Osteoblast (primary cell): Measurements from ENCODE around the gene KIF4A. TPM values are rescaled to one million over a fixed set of nuclear protein-coding genes. Genes with fewer than 3 reads are reported as not detected.
A peak's percentile ranks its signal among the peaks of the same experiment; 100 is the strongest.

Experiments
- DNase-seq: peaks from one replicate; pipeline ENCODE4 v3.0.0; 2011; ENCODE audit warnings: low spot score, mixed read lengths; ENCODE audit not compliant: insufficient read length; ENCODE audit errors: missing footprints
- H2AFZ ChIP-seq: 2 replicates; pipeline ENCODE4 v1.6.0; 2011; ENCODE audit warnings: mild to moderate bottlenecking, low read length
- H3K27ac ChIP-seq: 2 replicates; pipeline ENCODE4 v1.5.1; 2011; ENCODE audit warnings: mild to moderate bottlenecking, low read depth, low read length, moderate library complexity
- H3K27me3 ChIP-seq: 2 replicates; pipeline ENCODE4 v1.6.0; 2012; ENCODE audit warnings: mild to moderate bottlenecking, control low read depth, inconsistent platforms, low read length, moderate library complexity; ENCODE audit not compliant: insufficient read depth
- H3K36me3 ChIP-seq: 2 replicates; pipeline ENCODE4 v1.5.1; 2011; ENCODE audit warnings: mild to moderate bottlenecking, low read length, control low read depth, moderate library complexity; ENCODE audit not compliant: insufficient read depth
- H3K4me1 ChIP-seq: 2 replicates; pipeline ENCODE4 v1.5.1; 2011; ENCODE audit warnings: mild to moderate bottlenecking, low read length, control low read depth, moderate library complexity; ENCODE audit not compliant: insufficient read depth
- H3K4me2 ChIP-seq: 2 replicates; pipeline ENCODE4 v1.6.0; 2011; ENCODE audit warnings: mild to moderate bottlenecking, low read length; ENCODE audit not compliant: insufficient read depth
- H3K4me3 ChIP-seq: fragments of 200-600 bp; sonication (generic); 3 replicates; pipeline ENCODE4 v1.5.1; 2012; ENCODE audit warnings: mild to moderate bottlenecking, low read length, inconsistent platforms; ENCODE audit not compliant: insufficient read depth
- H3K79me2 ChIP-seq: 2 replicates; pipeline ENCODE4 v1.6.0; 2012; ENCODE audit warnings: mild to moderate bottlenecking, low read length, control low read depth, inconsistent platforms; ENCODE audit not compliant: insufficient read depth
- H3K9me3 ChIP-seq: 2 replicates; pipeline ENCODE4 v1.5.1; 2011; ENCODE audit warnings: low read depth, low read length, control low read depth
- H4K20me1 ChIP-seq: 2 replicates; pipeline ENCODE4 v1.6.0; 2012; ENCODE audit warnings: mild to moderate bottlenecking, low read length, control low read depth; ENCODE audit not compliant: insufficient read depth
- CTCF ChIP-seq: IDR thresholded peaks from 2 replicates; pipeline ENCODE4 v1.5.1; 2011; ENCODE audit warnings: mild to moderate bottlenecking, low read depth, low read length, moderate library complexity; ENCODE audit errors: extremely low read depth
- total RNA-seq: library from RNA; depleted of rRNA; stranded (reverse); fragments of >200 nt; gene quantifications from 2 replicates; pipeline ENCODE4 v1.2.3, GENCODE V29; 2012

Gene KIF4A
- total RNA-seq, 1 donor: 2.2 TPM

GRCh38 chrX:70444946-70445656 is 155.2 kb downstream of the KIF4A start:
- TF ChIP-seq CTCF: no peak
- Histone ChIP-seq H3K36me3 (no peaks in the 10 kb centered on the region), H3K79me2 (no peaks in the 10 kb centered on the region), H4K20me1 (no peaks in the 10 kb centered on the region), H3K4me3 (no peak overlapping the region), H3K27ac (no peak overlapping the region), H3K27me3 (peaks cover 44% of the 10 kb centered on the region), H3K4me1 (no peaks in the 10 kb centered on the region), H3K9me3 (no peaks in the 10 kb centered on the region), H3K4me2 (peak overlapping the region; percentile 28), H2AFZ (no peak overlapping the region)
- peak; percentile 59 for DNase-seq

- Histone ChIP-seq H3K4me3 (no peak overlapping the region), H3K9me3 (no peaks in the 10 kb centered on the region), H4K20me1 (no peaks in the 10 kb centered on the region), H2AFZ (no peak overlapping the region), H3K27ac (no peak overlapping the region), H3K27me3 (peaks cover 39% of the 10 kb centered on the region), H3K4me2 (no peak overlapping the region), H3K4me1 (no peaks in the 10 kb centered on the region), H3K36me3 (no peaks in the 10 kb centered on the region), H3K79me2 (no peaks in the 10 kb centered on the region)
- DNase-seq: peak; percentile 60
- TF ChIP-seq CTCF: no peak
Measured at GRCh38 chrX:70445951-70446350, 156.0 kb downstream of the KIF4A start.

- Histone ChIP-seq H3K4me1 (no peaks in the 10 kb centered on the region), H3K4me3 (no peak overlapping the region), H3K4me2 (no peak overlapping the region), H3K79me2 (no peaks in the 10 kb centered on the region), H3K36me3 (no peaks in the 10 kb centered on the region), H2AFZ (no peak overlapping the region), H3K27me3 (peaks cover 39% of the 10 kb centered on the region), H3K27ac (no peak overlapping the region), H4K20me1 (no peaks in the 10 kb centered on the region), H3K9me3 (no peaks in the 10 kb centered on the region)
- TF ChIP-seq CTCF: no peak
- DNase-seq: peak; percentile 74
Measured at GRCh38 chrX:70446380-70447350, 156.8 kb downstream of the KIF4A start.

GRCh38 chrX:70449457-70449966 is 159.6 kb downstream of the KIF4A start:
- Histone ChIP-seq H3K79me2 (no peaks in the 10 kb centered on the region), H3K9me3 (no peaks in the 10 kb centered on the region), H3K4me2 (no peak overlapping the region), H2AFZ (no peak overlapping the region), H3K27ac (no peak overlapping the region), H3K27me3 (peaks cover 18% of the 10 kb centered on the region), H3K4me3 (no peak overlapping the region), H3K4me1 (peaks cover 4% of the 10 kb centered on the region), H3K36me3 (no peaks in the 10 kb centered on the region), H4K20me1 (peaks cover 2% of the 10 kb centered on the region)
- TF ChIP-seq CTCF: no peak
- DNase-seq: peak; percentile 73
